Measurements from ENCODE around the gene HMGXB3. TPM values are rescaled to one million over a fixed set of nuclear protein-coding genes. Genes with fewer than 3 reads are reported as not detected.

Gene HMGXB3
- total and polyA plus RNA-seq, 4 donors, result 2.7 to 22.9 (median 11.0) TPM

DNA sequence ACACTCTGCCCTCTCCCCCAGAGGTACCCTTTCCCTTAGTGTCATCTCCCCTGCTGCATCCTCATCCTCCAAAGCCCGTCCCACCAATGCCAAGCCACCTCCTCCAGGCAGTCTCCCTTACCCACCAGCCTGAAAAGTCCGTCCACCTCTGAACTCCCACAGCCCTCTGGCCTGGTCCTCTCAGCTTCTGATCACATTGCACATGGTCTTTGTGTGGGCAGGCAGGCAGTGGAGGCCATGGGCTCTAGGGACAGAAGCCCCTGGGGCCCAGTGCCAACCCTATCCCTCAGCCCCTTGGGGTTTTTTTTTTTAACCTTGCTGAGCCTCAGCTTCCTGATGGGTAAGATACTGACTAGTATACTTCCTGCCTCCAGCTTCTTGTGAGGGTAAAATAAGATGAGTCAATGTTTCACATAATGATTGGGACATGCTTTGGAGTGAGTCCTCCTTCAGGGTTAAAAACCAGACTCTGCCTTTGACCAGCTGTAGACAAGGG is 66.4 kb downstream of the HMGXB3 start:
- 81% methylated on average over 2 of the region's 2 CpGs for WGBS
- peaks cover 0 to 7% (median 0%) of the 10 kb centered on the region in 4 donors for H3K4me1 ChIP-seq (ENCODE audit: control insufficient read depth in 4 of 4, insufficient read depth in 4 of 4, low read length in 3 of 4)
- no peak overlapping the region for H3K27ac ChIP-seq (ENCODE audit: low read depth in 1 of 2, low read length in 2 of 2)
- DNase-seq (ENCODE audit: low spot score), result no peak
- H3K4me3 ChIP-seq (ENCODE audit: low read depth in 1 of 3, low read length in 3 of 3), result no peak overlapping the region
- no peaks in the 10 kb centered on the region for H3K36me3 ChIP-seq (ENCODE audit: control insufficient read depth in 4 of 4, insufficient read depth in 3 of 4, low read depth in 1 of 4, low read length in 3 of 4)
- TF ChIP-seq GABPA (IDR thresholded peaks at IDR 0.05 in 1 of 2, conservative IDR thresholded peaks at IDR 0.05 in 1 of 2), result no peak
- no peak for TF ChIP-seq RXRA (IDR thresholded peaks at IDR 0.05)
- TF ChIP-seq, protein P1, sequence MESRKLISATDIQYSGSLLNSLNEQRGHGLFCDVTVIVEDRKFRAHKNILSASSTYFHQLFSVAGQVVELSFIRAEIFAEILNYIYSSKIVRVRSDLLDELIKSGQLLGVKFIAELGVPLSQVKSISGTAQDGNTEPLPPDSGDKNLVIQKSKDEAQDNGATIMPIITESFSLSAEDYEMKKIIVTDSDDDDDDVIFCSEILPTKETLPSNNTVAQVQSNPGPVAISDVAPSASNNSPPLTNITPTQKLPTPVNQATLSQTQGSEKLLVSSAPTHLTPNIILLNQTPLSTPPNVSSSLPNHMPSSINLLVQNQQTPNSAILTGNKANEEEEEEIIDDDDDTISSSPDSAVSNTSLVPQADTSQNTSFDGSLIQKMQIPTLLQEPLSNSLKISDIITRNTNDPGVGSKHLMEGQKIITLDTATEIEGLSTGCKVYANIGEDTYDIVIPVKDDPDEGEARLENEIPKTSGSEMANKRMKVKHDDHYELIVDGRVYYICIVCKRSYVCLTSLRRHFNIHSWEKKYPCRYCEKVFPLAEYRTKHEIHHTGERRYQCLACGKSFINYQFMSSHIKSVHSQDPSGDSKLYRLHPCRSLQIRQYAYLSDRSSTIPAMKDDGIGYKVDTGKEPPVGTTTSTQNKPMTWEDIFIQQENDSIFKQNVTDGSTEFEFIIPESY (IDR thresholded peaks at IDR 0.05), result no peak
- TF ChIP-seq, protein P2, sequence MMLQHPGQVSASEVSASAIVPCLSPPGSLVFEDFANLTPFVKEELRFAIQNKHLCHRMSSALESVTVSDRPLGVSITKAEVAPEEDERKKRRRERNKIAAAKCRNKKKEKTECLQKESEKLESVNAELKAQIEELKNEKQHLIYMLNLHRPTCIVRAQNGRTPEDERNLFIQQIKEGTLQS (IDR thresholded peaks at IDR 0.05), result no peak
- TF ChIP-seq, protein P3, sequence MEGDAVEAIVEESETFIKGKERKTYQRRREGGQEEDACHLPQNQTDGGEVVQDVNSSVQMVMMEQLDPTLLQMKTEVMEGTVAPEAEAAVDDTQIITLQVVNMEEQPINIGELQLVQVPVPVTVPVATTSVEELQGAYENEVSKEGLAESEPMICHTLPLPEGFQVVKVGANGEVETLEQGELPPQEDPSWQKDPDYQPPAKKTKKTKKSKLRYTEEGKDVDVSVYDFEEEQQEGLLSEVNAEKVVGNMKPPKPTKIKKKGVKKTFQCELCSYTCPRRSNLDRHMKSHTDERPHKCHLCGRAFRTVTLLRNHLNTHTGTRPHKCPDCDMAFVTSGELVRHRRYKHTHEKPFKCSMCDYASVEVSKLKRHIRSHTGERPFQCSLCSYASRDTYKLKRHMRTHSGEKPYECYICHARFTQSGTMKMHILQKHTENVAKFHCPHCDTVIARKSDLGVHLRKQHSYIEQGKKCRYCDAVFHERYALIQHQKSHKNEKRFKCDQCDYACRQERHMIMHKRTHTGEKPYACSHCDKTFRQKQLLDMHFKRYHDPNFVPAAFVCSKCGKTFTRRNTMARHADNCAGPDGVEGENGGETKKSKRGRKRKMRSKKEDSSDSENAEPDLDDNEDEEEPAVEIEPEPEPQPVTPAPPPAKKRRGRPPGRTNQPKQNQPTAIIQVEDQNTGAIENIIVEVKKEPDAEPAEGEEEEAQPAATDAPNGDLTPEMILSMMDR (IDR thresholded peaks at IDR 0.05; ENCODE audit: low read depth, low read length, missing input control), result no peak
- no peak overlapping the region for H3K9ac ChIP-seq (ENCODE audit: low read depth in 1 of 2, low read length in 2 of 2)
- H3K27me3 ChIP-seq (ENCODE audit: control insufficient read depth in 4 of 4, insufficient read depth in 4 of 4, low read length in 3 of 4), result no peaks in the 10 kb centered on the region
- H3K9me3 ChIP-seq (ENCODE audit: control insufficient read depth in 4 of 4, low read length in 3 of 4), result no peaks in the 10 kb centered on the region

DNA sequence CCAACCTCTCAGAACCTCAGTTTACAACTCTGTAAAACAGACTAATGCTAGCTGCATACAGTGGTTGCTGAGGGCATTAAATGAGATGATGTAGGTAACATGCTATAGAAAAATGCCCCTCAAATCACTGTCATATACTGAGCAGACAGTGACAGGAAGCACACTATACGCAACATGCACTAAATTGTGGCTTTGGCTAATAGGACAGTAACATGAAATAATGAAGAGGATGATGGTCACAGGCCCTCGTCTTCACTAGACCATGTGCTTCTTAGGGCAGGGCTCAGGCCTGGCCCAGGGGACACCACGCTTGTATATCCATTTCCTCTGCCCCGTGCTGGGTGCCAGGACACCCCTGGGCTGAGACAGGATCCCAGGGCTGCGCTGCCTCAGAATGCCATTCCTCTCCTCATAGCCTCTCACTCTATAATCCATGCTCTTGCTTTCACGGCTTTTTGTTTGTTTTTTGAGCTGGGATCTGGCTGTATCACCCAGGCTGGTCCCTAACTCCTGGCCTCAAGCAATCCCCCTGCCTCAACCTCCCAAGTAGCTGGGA is 66.9 kb downstream of the HMGXB3 start:
- Histone ChIP-seq H3K4me1 (ENCODE audit: control insufficient read depth in 4 of 4, insufficient read depth in 4 of 4, low read length in 3 of 4) (peaks cover 0 to 7% (median 0%) of the 10 kb centered on the region in 4 donors), H3K4me3 (ENCODE audit: low read depth in 1 of 3, low read length in 3 of 3) (no peak overlapping the region), H3K9me3 (ENCODE audit: control insufficient read depth in 4 of 4, low read length in 3 of 4) (no peaks in the 10 kb centered on the region), H3K9ac (ENCODE audit: low read depth in 1 of 2, low read length in 2 of 2) (no peak overlapping the region), H3K36me3 (ENCODE audit: control insufficient read depth in 4 of 4, insufficient read depth in 3 of 4, low read depth in 1 of 4, low read length in 3 of 4) (no peaks in the 10 kb centered on the region), H3K27me3 (ENCODE audit: control insufficient read depth in 4 of 4, insufficient read depth in 4 of 4, low read length in 3 of 4) (no peaks in the 10 kb centered on the region), H3K27ac (ENCODE audit: low read depth in 1 of 2, low read length in 2 of 2) (no peak overlapping the region)
- no peak for DNase-seq (ENCODE audit: low spot score)
- WGBS, result 87% methylated on average over 6 of the region's 6 CpGs
- TF ChIP-seq, protein P4, sequence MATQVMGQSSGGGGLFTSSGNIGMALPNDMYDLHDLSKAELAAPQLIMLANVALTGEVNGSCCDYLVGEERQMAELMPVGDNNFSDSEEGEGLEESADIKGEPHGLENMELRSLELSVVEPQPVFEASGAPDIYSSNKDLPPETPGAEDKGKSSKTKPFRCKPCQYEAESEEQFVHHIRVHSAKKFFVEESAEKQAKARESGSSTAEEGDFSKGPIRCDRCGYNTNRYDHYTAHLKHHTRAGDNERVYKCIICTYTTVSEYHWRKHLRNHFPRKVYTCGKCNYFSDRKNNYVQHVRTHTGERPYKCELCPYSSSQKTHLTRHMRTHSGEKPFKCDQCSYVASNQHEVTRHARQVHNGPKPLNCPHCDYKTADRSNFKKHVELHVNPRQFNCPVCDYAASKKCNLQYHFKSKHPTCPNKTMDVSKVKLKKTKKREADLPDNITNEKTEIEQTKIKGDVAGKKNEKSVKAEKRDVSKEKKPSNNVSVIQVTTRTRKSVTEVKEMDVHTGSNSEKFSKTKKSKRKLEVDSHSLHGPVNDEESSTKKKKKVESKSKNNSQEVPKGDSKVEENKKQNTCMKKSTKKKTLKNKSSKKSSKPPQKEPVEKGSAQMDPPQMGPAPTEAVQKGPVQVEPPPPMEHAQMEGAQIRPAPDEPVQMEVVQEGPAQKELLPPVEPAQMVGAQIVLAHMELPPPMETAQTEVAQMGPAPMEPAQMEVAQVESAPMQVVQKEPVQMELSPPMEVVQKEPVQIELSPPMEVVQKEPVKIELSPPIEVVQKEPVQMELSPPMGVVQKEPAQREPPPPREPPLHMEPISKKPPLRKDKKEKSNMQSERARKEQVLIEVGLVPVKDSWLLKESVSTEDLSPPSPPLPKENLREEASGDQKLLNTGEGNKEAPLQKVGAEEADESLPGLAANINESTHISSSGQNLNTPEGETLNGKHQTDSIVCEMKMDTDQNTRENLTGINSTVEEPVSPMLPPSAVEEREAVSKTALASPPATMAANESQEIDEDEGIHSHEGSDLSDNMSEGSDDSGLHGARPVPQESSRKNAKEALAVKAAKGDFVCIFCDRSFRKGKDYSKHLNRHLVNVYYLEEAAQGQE (IDR thresholded peaks at IDR 0.05), result no peak
- TF ChIP-seq, protein P3 (IDR thresholded peaks at IDR 0.05; ENCODE audit: low read depth, low read length, missing input control), result no peak
- TF ChIP-seq NR2F2 (IDR thresholded peaks at IDR 0.05) (no peak), SP1 (IDR thresholded peaks at IDR 0.05) (no peak), FOXA1 (IDR thresholded peaks at IDR 0.05) (no peak), RAD21 (IDR thresholded peaks at IDR 0.05) (no peak)
- TF ChIP-seq, protein P1 (IDR thresholded peaks at IDR 0.05), result no peak
